ENCODE data around the gene TENM4.

DNA sequence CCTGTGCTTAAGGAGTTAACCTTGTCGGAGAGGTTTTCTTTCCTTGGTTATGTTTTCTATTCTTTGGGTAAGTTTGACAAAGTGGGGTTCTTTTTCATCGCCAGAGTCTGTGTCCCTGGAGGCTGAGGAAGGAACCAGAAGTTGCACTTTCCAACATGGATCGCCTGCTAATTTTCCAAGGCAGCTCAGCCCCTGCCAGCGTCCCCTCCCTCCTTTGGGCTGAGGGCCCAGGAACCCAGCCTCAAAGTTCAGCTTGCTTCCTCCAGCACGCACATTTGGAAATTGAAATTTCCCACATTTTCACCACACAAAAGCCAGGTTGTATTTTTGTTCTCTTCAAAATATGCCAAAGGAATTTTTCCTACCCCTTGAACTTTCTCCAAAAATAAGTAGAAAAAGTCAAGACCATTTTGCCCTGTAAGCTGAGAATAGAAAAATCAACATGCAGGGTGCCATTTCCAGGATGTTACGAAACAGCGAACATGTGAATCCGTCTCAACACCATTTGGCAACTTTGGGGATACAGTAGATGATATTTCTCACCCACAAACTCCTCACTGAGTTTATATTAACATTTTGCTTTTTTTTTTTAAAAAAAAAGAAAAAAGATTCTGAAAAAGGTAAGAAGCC lies 343.5 kb downstream of the TENM4 start:
- TF ChIP-seq, protein P1, sequence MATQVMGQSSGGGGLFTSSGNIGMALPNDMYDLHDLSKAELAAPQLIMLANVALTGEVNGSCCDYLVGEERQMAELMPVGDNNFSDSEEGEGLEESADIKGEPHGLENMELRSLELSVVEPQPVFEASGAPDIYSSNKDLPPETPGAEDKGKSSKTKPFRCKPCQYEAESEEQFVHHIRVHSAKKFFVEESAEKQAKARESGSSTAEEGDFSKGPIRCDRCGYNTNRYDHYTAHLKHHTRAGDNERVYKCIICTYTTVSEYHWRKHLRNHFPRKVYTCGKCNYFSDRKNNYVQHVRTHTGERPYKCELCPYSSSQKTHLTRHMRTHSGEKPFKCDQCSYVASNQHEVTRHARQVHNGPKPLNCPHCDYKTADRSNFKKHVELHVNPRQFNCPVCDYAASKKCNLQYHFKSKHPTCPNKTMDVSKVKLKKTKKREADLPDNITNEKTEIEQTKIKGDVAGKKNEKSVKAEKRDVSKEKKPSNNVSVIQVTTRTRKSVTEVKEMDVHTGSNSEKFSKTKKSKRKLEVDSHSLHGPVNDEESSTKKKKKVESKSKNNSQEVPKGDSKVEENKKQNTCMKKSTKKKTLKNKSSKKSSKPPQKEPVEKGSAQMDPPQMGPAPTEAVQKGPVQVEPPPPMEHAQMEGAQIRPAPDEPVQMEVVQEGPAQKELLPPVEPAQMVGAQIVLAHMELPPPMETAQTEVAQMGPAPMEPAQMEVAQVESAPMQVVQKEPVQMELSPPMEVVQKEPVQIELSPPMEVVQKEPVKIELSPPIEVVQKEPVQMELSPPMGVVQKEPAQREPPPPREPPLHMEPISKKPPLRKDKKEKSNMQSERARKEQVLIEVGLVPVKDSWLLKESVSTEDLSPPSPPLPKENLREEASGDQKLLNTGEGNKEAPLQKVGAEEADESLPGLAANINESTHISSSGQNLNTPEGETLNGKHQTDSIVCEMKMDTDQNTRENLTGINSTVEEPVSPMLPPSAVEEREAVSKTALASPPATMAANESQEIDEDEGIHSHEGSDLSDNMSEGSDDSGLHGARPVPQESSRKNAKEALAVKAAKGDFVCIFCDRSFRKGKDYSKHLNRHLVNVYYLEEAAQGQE (IDR thresholded peaks at IDR 0.05; ENCODE audit: low read depth) = no peak
- TF ChIP-seq, protein P2, sequence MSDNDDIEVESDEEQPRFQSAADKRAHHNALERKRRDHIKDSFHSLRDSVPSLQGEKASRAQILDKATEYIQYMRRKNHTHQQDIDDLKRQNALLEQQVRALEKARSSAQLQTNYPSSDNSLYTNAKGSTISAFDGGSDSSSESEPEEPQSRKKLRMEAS (IDR thresholded peaks at IDR 0.05) = no peak
- TF ChIP-seq RAD21 (IDR thresholded peaks at IDR 0.05; ENCODE audit: low read depth) = no peak
- no peak for TF ChIP-seq EP300 (IDR thresholded peaks at IDR 0.05; ENCODE audit: borderline replicate concordance)
- TF ChIP-seq, protein P3, sequence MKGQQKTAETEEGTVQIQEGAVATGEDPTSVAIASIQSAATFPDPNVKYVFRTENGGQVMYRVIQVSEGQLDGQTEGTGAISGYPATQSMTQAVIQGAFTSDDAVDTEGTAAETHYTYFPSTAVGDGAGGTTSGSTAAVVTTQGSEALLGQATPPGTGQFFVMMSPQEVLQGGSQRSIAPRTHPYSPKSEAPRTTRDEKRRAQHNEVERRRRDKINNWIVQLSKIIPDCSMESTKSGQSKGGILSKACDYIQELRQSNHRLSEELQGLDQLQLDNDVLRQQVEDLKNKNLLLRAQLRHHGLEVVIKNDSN (IDR thresholded peaks at IDR 0.05) = no peak
- TF ChIP-seq TAF1 (IDR thresholded peaks at IDR 0.05; ENCODE audit: low read depth) = no peak
- TF ChIP-seq FOXM1 (IDR thresholded peaks at IDR 0.05; ENCODE audit: borderline replicate concordance, low read depth) = no peak

All from Ishikawa (cell line).